Measurements from ENCODE around the gene FRMD4B.
A peak's percentile ranks its signal among the peaks of the same experiment; 100 is the strongest.
"Not testable (repeated sequence)": the region's sequence is repeated elsewhere in the genome, so short reads cannot be mapped to it uniquely, and the experiment has no call there.

Gene FRMD4B

DNA sequence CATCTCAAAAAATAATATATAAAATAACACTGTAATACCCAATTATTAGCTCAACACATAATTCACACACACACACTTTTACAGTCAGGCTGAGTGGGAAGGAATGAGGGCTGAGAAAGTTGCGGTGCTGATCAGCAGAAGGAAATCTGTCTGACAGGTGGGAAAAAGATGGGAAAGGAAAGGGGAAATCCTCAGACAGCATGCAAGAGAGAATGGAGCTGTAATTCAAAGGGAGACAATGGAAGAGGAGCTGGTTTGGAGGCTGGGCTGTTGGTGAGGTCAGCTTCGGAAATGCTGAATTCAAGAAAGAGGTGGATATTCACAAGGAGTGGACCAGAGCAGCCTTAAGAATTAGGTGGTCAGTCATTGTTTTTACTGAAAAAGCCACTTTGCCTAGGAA is 141.8 kb downstream of the FRMD4B start:
- DNase-seq (ENCODE audit: low read depth) = no peak
- no peak overlapping the region for H3K4me3 ChIP-seq (ENCODE audit: low read length)
- TF ChIP-seq, protein P1, sequence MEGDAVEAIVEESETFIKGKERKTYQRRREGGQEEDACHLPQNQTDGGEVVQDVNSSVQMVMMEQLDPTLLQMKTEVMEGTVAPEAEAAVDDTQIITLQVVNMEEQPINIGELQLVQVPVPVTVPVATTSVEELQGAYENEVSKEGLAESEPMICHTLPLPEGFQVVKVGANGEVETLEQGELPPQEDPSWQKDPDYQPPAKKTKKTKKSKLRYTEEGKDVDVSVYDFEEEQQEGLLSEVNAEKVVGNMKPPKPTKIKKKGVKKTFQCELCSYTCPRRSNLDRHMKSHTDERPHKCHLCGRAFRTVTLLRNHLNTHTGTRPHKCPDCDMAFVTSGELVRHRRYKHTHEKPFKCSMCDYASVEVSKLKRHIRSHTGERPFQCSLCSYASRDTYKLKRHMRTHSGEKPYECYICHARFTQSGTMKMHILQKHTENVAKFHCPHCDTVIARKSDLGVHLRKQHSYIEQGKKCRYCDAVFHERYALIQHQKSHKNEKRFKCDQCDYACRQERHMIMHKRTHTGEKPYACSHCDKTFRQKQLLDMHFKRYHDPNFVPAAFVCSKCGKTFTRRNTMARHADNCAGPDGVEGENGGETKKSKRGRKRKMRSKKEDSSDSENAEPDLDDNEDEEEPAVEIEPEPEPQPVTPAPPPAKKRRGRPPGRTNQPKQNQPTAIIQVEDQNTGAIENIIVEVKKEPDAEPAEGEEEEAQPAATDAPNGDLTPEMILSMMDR (IDR thresholded peaks at IDR 0.05; ENCODE audit: insufficient read depth, low read depth, low read length, missing control alignments) = no peak

DNA sequence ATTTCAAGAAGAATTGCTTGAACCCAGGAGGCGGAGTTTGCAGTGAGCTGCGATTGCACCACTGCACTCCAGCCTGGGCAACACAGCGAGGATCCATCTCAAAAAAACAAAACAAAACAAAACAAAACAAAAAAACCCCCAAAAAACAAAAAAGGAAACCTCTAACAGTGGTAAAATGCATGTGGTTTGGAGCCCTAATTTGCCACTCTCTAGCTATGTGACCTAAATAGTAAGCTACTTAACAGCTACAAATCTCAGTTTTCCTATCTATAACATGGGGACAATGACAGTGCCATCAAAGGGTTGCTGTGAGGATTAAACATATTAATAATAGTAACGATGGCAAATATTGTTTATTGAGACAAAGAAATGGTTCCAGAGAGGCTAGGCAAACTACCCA is 144.1 kb downstream of the FRMD4B start:
- TF ChIP-seq, protein P1 (IDR thresholded peaks at IDR 0.05; ENCODE audit: insufficient read depth, low read depth, low read length, missing control alignments) = no peak
- no peak for DNase-seq (ENCODE audit: low read depth)
- H3K4me3 ChIP-seq (ENCODE audit: low read length) = no peak overlapping the region

DNA sequence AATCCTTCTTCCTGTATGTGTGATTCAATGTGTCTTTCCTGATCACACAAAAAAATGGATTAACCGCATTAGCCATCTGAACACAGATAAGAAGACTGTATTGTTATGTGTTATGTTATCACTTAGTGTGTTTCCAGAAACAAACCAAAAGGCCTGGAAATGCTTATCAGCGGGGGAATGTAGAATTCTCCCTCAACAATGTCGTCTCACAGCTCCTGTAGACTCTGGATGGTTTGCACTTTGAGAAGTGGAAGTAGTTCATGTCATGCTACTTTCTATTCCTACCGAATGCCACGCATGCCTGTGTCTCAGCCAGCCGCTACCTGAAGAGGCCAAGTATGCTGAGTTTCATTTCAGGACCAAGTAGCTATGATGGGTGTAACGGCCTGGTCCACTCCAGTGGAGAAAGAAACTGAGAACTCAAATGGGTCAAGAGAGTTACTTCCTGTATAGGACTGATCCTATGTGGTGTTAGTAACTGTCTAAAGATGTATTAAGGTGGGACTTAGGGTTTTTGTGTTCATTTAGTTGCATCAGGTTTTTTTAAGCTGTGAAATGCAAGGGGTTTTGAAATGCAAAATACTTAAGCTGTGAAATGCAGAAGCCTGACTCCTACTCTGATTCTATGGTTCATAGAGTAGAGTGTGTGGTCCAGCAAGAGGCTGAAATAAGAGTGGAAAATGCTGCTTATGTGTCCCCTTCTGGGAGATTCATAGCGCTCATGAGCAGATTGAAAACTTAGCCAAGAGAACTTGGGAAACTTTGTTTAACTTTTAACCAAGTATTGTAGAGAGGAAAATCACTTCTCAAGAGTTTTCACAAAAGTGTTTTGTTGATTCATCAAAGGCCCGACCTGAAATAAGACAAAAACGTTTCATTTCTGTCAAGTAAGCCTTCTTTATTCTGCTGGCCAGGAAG is 145.0 kb downstream of the FRMD4B start:
- DNase-seq (ENCODE audit: low read depth) = no peak
- TF ChIP-seq, protein P1 (IDR thresholded peaks at IDR 0.05; ENCODE audit: insufficient read depth, low read depth, low read length, missing control alignments) = no peak
- no peak overlapping the region for H3K4me3 ChIP-seq (ENCODE audit: low read length)

DNA sequence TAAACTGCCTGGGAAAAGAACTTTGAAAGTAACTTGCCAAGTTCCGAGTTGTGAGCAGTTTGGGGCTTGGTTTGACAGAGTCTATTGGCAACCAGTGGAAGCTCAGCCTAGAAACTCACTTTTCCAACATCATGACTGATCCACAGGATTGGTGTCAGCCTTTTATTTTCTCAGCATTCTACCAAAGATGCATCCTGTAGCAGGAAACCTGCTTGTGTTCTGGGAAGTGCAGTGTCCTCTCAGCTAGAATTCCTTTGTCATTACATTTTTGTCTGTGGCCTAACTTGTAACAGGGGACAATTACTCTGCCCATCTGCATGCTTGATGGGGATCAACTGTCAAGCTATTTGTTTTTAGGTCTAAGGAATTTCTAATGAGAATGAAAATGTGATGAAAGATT is 146.8 kb downstream of the FRMD4B start:
- DNase-seq (ENCODE audit: low read depth) = no peak
- H3K4me3 ChIP-seq (ENCODE audit: low read length) = no peak overlapping the region
- TF ChIP-seq, protein P1 (IDR thresholded peaks at IDR 0.05; ENCODE audit: insufficient read depth, low read depth, low read length, missing control alignments) = no peak

DNA sequence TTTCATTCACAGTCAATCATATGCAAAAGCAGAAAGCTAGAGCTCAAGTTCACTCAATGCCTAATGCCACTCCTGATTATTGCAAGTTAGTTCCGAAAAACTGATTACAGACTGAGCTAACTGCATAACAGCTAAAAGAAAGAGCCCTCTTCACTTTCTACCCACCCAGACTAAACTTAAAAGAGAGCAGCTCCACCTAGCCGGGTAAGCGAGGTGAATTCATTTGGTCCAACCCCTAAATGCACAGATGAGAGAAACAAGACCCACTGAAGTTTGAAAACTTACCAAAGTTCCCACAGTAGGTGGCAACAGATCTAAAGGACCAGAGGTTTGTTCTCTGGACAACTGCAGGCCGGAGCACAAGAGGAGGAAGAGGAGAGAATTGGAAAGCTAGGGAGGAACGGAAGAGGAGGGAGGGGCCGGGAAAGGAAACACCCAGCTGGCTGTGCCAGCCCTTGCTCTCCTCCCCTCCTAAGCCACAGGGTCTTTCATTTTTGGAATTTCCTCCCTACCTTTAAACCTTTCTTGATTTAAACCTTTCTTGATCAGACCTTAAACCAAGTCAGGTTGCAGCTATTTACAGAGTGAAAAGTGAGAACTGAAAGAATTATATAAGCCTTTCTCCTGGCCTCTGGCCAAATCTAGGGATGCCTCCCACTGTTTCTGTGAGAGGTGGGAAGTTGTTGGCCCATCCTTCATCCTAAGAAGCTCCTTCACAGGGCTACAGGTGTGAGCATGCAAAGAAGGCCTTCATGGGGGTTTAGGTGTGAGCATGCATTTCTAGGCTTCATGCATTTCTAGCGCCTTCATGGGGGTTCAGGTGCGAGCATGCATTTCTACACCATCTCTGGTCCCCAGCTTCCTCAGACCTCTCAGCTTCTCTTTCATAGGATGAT is 148.8 kb downstream of the FRMD4B start:
- H3K4me3 ChIP-seq (ENCODE audit: low read length) = peak overlapping the region; percentile 1
- DNase-seq (ENCODE audit: low read depth) = no peak
- TF ChIP-seq, protein P1 (IDR thresholded peaks at IDR 0.05; ENCODE audit: insufficient read depth, low read depth, low read length, missing control alignments) = no peak

DNA sequence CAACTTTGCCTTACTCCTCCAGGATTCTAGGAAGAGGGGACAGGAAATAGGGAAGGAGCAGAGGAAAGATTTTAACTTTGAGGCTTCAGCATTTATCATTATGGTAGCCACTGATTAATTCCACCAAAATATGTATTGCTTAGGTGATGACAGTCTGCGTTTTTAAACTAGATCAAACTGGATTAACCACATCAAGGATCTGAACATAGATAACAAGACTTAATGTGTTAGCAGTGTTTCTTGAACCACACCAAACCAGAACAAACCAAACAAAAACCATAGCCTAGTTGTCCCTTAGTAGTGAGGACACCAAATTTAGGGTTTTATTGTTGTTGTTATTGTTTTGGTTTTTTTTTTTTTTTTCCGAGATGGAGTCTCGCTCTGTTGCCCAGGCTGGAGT is 150.0 kb downstream of the FRMD4B start:
- TF ChIP-seq, protein P1 (IDR thresholded peaks at IDR 0.05; ENCODE audit: insufficient read depth, low read depth, low read length, missing control alignments) = no peak
- no peak for DNase-seq (ENCODE audit: low read depth)
- H3K4me3 ChIP-seq (ENCODE audit: low read length) = no peak overlapping the region

DNA sequence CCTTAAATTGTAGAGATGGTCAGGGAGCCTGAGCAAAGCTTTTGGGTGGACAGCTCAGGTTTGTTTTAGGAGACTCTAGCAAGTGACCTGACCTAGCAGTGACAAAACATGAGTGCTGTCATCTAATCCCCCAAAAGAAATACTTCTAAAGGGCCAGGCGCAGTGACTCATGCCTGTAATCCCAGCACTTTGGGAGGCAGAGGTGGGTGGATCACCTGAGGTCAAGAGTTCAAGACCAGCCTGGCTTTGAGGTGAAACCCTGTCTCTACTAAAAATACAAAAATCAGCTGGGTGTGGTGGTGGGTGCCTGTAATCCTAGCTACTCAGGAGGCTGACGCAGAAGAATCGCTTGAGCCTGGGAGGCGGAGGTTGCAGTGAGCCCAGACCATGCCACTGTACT is 150.7 kb downstream of the FRMD4B start:
- not testable (repeated sequence) for DNase-seq (ENCODE audit: low read depth); H3K4me3 ChIP-seq (ENCODE audit: low read length)

Data from epithelial cell of esophagus (primary cell).